DMS53 (cell line): ENCODE results near the gene FAAP100.

Experiments used
- DNase-seq: peaks from one replicate; lab custom pipeline; 2025; lab: John Stamatoyannopoulos, UW

The FAAP100 gene

DNA sequence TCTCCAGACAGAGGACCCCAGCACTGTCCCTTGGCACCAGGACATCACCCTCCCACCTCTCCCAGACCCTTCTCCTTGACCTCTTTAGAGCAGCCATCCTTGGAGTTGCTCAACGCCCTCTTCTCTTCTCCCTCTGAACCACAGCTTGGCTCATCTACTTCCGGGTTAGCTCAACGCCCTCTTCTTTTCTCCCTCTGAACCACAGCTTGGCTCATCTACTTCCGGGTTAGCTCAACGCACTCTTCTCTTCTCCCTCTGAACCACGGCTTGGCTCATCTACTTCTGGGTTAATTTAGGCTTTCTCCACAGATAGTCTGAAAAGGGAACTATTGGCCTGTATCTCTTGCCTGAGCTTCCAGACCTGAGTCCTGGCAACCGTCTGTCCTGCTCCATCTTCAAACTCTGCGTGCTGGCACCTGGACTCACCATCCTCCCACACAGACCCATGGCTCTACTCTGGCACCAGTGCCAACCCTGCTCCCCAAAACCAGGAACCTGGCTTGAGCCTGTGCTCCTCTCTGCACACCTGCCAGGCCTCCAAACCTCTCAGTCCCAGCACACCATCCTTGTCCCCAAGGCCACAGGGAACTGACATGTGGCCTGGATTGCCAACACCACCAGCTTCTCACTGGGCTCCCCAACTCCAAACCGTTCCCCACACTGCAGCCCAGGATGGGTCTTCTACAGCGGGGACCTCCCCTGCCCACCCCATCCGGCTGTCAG, 25.3 kb upstream of the FAAP100 start:
- no peak for DNase-seq

DNA sequence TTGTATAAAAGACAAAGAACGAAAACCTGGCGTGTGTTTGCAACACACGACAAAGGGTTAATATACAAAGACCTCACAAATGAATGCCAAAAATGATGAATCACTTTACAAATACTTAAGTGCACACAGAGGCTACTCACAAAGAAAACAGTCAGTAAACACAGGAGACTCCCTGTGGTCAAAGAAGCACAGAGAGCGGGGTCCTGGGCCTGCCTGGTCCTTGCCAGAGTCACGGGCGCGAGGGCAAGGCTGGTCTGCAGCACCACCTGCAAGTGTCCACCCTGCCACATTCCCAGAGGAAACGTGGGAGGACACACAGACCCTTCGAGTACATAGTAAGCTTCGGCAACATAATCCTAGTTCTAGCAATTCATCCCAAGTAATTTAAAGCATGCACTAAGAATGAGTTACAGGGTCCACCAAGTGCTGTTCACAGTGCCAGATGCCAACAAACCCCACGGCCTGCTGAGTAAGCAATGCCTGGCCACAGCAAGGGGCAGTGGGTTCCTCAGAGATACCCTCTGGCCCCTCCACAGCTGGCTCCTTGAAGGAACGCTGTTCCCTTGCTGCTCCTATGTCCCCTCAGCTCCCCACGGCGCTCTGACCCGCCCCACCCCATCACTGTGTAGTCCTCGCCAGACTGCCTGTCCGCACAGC, 24.6 kb upstream of the FAAP100 start:
- peak; percentile 69 for DNase-seq

DNA sequence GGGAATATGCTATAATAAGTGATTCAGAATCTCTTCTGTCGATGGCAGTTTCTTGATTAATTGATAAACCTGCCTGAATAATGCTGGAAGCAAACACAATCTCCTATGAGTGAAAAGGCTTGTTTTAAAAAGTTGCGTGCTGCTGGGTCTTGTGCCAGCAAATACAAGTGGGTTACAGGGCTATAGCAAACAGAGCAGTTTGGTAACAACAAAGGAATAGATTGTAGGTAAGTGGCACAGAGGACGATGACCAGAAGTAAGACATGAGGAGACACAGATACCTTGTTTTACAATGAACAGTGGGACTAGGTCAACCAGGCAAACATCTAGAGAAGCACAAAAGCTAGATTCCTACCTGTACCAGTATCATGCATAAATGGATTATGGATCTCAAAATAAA, 23.7 kb upstream of the FAAP100 start:
- DNase-seq = no peak

DNA sequence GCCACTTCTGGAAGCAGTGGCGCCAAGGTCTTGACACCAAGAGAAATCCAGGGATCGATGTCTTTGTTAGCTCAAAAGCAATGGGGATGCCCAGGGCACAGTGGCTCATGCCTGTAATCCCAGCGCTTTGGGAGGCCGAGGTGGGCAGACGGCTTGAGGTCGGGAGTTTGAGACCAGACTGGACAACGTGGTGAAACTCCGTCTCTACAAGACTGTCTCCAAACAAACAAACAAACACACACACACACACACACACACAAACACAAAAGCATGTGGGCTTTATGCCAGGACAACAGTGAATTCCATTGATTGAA, 22.4 kb upstream of the FAAP100 start:
- no peak for DNase-seq

DNA sequence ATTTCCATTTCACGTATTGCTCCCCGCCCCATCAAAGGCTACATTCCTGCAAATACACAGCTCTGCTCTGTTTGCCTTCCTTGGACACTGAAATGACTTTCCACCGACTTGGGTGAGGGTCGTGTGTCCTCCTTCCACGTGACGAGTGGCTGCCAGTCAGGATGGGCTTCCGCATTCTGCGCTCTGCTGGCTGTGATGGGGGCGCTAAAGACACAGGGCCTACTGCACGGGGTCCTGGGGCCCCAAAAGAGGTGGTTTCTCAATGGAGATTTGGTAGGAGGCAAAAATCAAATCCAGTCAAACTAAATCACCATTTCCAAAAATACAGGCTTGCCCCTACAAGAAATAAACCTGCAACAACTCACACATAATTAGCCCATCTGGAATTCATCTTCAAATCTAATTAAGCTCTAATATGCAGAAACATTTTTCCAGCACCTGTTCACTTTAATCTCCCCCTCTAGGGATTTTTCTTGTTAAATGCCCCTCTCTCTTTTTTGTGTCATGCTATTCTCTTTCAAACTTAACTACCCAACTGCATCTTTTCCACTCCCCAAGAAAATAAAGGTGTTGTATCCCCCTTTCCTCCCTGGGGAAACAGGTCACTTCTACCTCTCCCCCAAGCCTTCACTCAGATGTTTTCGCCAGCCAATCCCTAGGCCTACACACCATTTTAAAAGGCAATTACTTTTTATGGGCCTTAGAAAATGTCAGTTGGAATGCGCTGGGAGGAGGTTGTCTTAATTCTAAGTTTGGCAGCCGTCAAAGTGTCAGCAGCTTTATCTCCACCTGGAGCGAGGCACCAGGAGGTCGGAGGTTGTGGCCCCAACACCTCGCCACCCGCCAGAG, 21.9 kb upstream of the FAAP100 start:
- no peak for DNase-seq

DNA sequence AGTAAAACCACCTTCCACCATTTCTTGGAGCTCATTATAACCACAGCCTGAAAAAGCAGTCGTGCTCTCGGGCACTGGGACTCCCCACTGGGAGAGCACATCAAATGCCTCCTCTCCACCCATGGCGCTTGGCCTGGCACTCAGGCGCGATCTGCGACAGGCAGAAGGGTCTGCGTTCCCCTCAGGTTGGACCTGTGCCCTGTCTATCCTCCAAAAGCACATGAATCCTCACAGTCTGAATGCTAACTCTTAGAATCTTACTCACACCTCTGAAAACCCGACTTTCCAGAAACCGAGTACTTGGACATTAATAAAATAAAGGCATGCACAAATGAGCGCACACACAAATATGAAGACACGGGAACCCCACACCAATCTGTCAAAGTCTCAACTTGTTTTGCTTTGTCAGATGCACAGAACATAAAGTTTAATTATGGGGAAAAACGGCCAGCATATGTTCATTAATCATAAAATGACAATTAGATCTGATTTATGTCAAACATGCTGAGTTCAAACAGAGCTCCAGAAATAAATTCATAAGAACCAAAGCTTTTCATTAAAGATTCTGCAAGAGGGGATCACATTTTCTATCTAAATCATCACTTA, 20.5 kb upstream of the FAAP100 start:
- no peak for DNase-seq

DNA sequence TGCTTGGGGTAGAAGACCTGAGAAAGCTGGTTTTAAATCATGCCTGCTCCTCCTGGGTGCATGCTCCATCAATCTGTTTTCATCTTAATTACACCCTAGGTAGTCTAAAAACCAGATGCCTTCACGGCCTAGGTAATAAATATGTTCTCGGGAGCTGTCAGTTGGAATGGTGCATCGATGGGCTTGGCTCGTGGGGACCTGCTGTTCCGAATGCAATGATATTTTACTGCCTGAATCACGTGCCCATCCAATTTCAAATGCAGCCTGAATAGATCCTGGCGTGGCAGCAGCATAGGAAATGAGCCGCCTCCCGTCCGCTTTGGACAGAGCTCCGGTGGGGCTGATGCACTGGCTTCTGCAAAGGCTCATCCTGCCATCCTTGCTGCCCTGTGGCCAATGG, 18.8 kb upstream of the FAAP100 start:
- DNase-seq = no peak

DNA sequence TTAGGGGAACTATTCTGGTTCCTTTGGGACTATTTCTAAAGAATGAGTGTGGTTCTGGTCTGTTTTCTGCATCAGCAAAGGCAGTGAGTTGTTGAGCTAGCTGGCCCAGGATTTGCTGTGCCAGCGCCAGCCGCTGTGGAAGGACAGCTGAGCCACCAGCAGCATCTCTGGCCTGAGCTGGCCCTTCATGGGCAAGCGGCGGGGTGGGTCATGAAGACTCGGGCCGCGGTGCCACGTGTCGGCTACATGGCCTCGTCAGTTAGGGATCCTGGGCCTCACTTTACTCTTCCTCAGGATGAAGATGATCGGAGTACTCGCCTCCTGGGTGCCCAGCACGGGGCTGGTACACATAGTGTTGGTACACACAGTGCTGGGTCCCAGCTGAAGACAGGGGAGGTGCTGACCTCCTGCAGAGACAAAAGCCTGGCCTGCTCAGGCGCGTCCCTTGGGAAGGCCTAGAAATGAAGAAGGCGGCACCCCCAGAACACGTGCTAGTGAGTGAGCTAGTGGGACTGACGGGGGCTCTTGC, 17.9 kb upstream of the FAAP100 start:
- no peak for DNase-seq

DNA sequence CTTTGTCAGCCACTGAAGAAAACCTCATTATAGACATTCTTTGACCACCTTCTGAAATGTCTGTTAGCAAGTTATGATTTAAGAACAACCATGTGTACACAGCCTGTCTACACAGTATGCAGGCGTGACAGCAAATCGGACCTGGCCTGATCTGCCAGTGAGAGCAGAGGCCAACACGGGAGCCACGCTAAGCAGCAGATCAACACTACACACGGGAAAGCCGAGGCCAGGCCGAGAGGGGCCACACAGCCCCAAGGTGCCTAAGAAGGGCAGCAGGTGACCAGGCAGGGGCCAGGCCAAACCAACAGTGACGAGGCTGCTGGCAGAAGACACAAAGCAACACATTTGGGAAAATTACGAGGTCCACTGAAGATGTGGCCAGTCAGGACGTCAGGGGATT, 16.3 kb upstream of the FAAP100 start:
- no peak for DNase-seq

DNA sequence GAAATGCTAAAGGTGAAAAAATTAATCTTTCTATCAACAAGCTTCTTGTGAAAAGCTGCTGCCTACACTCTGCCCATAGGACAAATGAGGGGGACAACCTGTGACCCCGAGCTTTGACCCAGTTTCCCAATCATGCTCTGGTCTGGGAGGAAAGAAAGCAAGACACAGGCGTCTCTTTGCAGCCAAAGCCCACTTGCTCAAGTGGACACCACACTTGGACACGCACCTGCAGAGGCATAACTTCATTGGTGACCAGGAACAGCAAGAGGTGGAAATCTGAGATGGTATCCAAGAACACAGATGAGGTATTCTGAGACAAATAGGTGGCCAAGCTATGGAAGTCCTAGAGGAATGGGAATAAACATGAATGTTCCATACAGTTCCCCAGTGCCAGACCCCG, 15.0 kb upstream of the FAAP100 start:
- DNase-seq = peak; percentile 64

DNA sequence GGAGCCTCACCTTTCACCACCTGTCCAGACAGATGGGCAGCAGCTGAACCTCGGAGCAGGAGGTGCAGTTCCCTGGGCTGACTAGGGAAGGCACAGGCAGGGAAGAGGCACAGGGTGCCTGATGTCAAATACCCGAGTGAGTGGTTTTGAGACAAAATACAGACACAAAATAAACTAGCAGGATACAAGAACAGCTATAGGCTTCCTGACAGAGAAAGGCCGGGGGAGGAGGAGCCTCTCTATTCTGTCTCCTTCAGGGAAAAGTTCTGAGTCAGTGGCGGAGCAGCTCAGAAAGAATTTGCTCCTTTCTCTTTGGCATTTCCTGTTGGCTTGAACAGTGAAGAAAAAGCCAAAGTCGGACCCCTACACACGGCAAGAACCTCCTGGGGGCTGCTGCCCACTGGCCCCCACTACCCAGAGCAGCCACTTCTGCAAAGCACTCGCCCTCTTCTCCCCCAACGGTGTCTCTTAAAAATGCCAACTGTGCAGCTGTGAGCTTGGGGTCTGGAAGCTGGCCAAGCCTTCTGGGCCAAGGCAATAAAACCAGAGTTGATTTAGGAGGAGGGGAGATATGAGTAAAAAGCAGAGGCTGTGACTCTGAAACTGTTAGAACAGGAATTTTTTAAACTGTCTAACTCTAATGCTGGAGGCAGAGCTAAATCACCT, 14.4 kb upstream of the FAAP100 start:
- DNase-seq = peak; percentile 87

DNA sequence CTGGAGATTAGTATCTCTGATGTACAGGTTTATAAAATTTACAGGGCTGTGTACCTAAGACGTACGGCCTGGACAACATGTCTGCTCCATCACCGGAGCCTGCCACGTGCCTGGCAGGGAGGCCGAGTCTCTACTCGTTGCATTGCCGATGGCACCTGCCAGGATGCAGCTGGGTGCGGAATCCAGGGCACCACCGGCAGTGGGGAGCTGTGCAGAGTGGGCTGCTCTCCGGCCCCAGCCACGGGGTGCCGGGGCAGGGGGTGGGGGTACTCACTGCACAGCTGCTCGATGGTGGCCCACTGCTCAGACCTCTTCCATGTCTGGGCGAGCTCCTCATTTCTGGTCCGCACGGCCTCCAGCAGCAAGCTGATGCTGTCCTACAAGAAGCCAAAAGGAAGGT, 13.1 kb upstream of the FAAP100 start:
- DNase-seq = no peak

DNA sequence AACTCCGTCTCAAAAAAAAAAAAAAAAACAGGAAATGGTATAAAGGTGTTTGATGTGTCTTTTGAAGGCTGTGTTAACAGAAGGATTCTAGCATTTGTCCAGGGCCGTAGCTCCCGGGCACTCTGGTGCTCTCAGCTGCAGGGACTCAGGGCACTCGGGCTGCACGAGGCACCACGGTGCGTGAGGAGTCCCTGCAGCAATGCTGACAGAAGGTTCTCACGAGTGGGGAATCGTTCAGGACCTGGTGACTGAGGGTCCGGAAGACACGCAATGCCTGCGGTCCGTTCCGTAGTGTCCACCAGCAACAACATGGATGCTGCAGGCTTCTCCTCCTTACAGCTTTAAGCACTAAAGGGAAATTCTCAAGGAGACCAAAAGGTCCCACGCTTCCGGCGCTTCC, 12.6 kb upstream of the FAAP100 start:
- no peak for DNase-seq

DNA sequence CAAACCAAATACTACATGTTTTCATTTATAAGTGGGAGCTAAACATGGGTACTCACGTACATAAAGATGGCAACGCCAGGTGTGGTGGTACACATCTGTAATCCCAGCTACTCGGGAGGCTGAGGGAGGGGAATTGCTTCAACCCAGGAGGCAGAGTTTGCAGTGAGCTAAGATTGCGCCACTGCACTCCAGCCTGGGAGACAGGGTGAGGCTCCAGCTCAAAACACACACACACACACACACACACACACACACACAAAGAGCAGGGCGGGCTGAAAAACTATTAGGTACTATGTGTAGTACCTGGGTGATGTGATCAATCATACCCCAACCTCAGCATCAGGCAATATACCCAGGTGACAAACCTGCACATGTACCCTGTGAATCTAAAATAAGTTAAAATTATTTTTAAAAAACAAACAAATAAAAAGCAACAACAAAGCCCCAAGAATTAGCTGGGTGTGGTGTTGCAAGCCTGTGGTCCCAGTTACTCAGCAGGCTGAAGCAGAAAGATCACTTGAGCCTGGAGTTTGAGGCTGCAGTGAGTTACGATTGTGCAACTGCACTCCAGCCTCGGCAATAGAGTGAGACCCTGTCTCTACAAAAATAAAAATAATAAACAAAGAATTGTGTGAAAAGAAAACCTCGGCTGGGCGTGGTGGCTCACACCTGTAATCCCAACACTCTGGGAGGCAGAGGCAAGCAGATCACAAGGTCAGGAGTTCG, 11.9 kb upstream of the FAAP100 start:
- DNase-seq = no peak

DNA sequence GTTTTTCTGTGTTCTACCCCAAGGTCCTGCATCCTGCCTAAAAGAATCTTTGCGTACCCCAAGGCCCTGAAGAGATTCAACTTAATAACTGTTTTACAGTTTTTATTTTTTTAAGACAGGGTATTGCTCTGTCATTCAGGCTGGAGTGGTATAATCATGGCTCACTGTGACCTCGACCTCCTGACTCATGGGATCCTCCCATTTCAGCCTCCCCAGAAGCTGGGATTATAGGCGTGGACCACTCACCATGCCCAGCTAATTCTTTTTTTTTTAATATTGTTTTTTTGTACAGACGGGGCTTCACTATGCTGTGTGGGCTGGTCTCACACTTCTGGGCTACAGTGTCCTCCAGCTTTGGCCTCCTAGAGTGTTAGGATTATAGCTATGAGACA, 9.3 kb upstream of the FAAP100 start:
- DNase-seq = no peak

DNA sequence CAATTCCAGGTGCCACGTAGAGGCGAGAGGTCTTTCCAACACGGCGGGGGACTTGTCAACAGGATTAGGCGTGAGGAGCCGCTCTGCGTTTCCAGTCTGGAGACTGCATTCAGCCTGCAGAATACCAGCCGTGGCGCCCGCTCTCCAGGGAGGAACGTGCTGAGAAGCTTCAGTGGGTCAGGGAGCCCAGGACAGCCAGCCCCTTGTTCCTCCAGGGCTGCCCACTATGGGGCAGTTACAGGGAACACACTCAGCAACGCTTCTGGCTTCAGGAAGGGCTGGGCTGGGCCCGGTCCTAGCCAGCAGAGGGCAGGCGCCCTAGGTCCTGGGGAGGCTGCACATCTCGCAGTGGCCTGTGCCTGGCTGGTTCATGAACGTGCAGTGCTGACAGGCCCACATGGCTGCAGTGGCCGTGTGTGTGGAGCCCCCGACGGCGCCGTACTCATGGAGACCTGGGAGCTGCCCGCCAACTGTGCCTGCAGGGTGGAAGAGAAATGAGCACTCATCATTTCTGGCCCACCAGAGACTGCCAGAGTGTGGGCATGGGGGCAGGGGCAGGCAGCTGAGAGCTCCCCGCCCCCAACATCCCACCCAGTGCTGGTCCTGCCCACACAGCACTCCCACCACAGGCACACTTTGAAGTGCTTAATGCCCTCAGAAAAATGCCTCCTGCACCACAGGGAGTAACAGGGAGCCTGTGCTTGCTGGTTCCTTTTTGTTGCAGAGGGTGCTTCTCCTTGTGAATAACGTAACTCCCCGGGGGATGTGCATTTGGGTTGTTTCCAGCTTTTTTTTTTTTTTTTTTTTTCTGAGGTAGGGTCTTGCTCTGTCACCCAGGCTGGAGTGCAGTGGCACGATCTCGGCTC, 7.0 kb upstream of the FAAP100 start:
- peak; percentile 40 for DNase-seq

DNA sequence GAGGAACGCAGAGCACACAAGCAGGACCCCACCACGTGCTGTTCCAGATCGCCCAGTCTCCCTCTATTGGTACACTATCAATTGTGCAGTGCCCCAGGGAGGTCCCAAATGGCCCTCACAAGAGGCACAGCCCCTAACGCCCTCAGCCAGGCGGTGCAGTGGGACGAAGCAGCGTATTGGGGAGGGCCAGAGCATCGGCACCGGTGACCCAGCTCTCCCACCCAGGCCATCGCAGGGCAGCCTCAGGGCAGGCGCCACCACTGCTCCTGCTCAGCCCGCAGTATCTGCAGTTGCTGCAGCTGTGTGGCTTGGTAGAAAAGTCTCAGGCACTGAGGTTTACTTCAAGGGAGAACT, 5.9 kb upstream of the FAAP100 start:
- no peak for DNase-seq

DNA sequence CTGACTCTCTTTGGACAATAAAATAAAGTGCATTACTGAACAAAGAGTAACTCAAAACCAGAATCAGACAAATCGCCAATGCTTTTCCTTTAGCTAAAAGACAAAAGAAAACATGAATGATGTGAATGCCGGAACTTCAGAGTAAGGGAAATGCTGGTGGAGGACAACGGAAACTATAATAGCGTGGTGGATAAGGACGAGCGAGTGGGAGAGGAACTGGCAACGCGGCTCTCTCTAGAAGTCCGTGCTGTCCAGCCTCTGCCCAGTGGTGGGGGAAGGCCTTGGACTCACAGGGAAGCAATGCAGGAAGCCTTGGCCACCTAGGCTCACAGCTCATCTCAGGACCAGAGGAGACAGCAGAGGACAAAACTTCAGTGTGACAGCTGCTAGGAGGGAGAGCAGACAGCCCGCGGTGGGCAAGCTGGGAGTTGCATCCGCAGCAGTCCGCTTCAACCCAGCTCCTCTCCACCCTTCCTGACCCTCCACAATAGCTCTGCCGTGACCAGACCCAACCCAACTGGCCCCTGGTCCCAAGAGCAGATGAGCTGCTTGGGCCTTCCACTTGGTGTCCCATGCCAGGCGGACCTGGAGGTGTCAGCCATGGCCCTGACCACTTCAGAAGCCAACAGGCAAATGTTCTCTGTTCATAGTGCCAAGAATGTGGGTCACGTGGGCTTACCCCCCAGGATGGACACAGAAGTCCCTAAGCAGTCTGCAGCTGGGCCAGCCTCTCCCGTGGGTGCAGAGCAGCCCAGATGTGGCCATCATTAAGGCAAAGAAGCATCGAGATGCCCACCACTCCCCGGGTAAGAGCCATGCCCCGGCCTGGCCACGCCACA, 5.3 kb upstream of the FAAP100 start:
- DNase-seq = peak; percentile 80

DNA sequence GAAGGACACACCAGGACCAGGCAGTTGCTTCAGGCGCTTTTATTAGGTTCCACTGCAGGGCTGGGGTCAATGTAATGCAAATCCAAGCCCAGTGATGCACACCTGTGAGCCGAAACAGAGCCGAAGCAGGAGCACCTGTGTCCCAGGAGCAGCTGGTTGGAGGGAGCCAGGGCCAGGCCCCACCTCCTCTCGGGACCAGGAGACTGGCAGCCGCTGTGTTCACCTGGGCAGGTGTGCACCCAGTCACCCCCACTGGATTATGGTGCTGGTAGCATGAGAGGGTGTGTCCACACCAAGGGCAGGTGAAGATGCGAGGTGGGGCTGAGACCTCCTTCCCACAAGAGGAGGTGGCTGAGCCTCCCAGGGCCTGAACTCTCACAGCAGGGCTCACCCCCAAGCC, 4.7 kb upstream of the FAAP100 start:
- DNase-seq = peak; percentile 96
